MCF 10A (cell line): ENCODE measurements around the gene CASP2. TPM values are rescaled to one million over a fixed set of nuclear protein-coding genes. Genes with fewer than 3 reads are reported as not detected.

ENCODE experiments used
- BruUV-seq: library from RNA; stranded (reverse); fragments of 400-500 nt; replicated peaks from 2 replicates; lab custom pipeline; 2021; lab: Mats Ljungman, UMichigan
- CTCF ChIA-PET: fragments of 300-600 bp; sonication (Branson Sonifier 250); formaldehyde crosslinking; extraction: SDS; loops from one replicate; lab custom pipeline; 2021; ENCODE audit warnings: antibody characterized with exemption, inconsistent platforms; lab: Yijun Ruan, JAX
- POLR2A ChIA-PET: fragments of 300-600, 350-650 bp; sonication (Branson Sonifier 250); formaldehyde crosslinking; extraction: SDS; loops from one replicate; lab custom pipeline; 2020; ENCODE audit warnings: antibody characterized with exemption, inconsistent platforms; lab: Yijun Ruan, JAX
- DNase-seq: peaks from one replicate; pipeline ENCODE4 v3.0.0-alpha.2; 2018; ENCODE audit not compliant: unreplicated experiment
- H3K27ac Mint-ChIP-seq: one replicate; pipeline ENCODE4 v1.8.0; 2022; ENCODE audit warnings: mild to moderate bottlenecking, low read depth, mixed read lengths; ENCODE audit not compliant: unreplicated experiment
- H3K27me3 Mint-ChIP-seq: one replicate; pipeline ENCODE4 v1.8.0; 2022; ENCODE audit warnings: mixed read lengths; ENCODE audit not compliant: insufficient read depth, unreplicated experiment
- H3K36me3 Mint-ChIP-seq: one replicate; pipeline ENCODE4 v1.8.0; 2022; ENCODE audit warnings: mild to moderate bottlenecking, moderate library complexity, mixed read lengths; ENCODE audit not compliant: insufficient read depth, unreplicated experiment
- H3K4me1 Mint-ChIP-seq: one replicate; pipeline ENCODE4 v1.8.0; 2022; ENCODE audit warnings: mixed read lengths; ENCODE audit not compliant: insufficient read depth, unreplicated experiment
- H3K4me3 Mint-ChIP-seq: one replicate; pipeline ENCODE4 v1.8.0; 2022; ENCODE audit warnings: mild to moderate bottlenecking, moderate library complexity, mixed read lengths; ENCODE audit not compliant: unreplicated experiment
- H3K9me3 Mint-ChIP-seq: one replicate; pipeline ENCODE4 v1.8.0; 2022; ENCODE audit warnings: mixed read lengths; ENCODE audit not compliant: unreplicated experiment
- intact Hi-C: fragments of 100-400 bp; cut with micrococcal nuclease; formaldehyde crosslinking; loops from 2 replicates; pipeline ENCODE4 v1.14.1; 2022
- total RNA-seq: library from RNA; stranded (reverse); gene quantifications from 2 replicates; pipeline ENCODE4 v1.2.3, GENCODE V29; 2022
- TF ChIP-seq, protein P1 (sequence below): fragments of 200-600 bp; IDR thresholded peaks from one replicate; pipeline ENCODE4 v1.8.0; 2022; ENCODE audit warnings: antibody characterized with exemption, mild to moderate bottlenecking; ENCODE audit not compliant: unreplicated experiment

The CASP2 gene
- total RNA-seq, 1 experiment from 2014 or later = 15.1 TPM

- no TSS peak for BruUV-seq
- intact Hi-C loops = no loop called here
These were observed 8.7 kb upstream of the CASP2 start for GRCh38 chr7:143279186-143280098.

GRCh38 chr7:143280160-143280559 is 8.0 kb upstream of the CASP2 start:
- Mint-ChIP-seq H3K27me3 (no peaks in the 10 kb centered on the region), H3K4me3 (no peak overlapping the region), H3K36me3 (no peaks in the 10 kb centered on the region), H3K9me3 (no peaks in the 10 kb centered on the region), H3K27ac (no peak overlapping the region), H3K4me1 (peaks cover 15% of the 10 kb centered on the region)
- no peak for DNase-seq
- intact Hi-C loops = no loop called here
- ChIA-PET POLR2A (interaction anchor here (0.7 to 2.0 kb wide), 3 partner anchors 8 to 17 kb away, joined by 3 to 9 read pairs (median 8); partner anchors contain the start of genes CASP2 and GSTK1), CTCF (interaction anchor here (0.7 to 2.6 kb wide), 9 partner anchors 12 to 136 kb away, joined by 3 to 10 read pairs (median 4); partner anchors contain the start of gene GSTK1)
- TF ChIP-seq, protein P1, sequence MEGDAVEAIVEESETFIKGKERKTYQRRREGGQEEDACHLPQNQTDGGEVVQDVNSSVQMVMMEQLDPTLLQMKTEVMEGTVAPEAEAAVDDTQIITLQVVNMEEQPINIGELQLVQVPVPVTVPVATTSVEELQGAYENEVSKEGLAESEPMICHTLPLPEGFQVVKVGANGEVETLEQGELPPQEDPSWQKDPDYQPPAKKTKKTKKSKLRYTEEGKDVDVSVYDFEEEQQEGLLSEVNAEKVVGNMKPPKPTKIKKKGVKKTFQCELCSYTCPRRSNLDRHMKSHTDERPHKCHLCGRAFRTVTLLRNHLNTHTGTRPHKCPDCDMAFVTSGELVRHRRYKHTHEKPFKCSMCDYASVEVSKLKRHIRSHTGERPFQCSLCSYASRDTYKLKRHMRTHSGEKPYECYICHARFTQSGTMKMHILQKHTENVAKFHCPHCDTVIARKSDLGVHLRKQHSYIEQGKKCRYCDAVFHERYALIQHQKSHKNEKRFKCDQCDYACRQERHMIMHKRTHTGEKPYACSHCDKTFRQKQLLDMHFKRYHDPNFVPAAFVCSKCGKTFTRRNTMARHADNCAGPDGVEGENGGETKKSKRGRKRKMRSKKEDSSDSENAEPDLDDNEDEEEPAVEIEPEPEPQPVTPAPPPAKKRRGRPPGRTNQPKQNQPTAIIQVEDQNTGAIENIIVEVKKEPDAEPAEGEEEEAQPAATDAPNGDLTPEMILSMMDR = no peak
- no TSS peak for BruUV-seq

More at GRCh38 chr7:143279186-143280098, 8.7 kb upstream of the CASP2 start:
- peaks cover 7% of the 10 kb centered on the region for H3K4me1 Mint-ChIP-seq
- peak; percentile 20 for DNase-seq
- no peaks in the 10 kb centered on the region for H3K27me3 Mint-ChIP-seq
- POLR2A ChIA-PET = interaction anchor here (0.7 to 2.0 kb wide), 4 partner anchors 9 to 39 kb away, joined by 3 to 9 read pairs (median 6); partner anchors contain the start of genes CASP2 and GSTK1
- H3K27ac Mint-ChIP-seq = no peak overlapping the region
- no peaks in the 10 kb centered on the region for H3K36me3 Mint-ChIP-seq
- CTCF ChIA-PET = interaction anchor here (0.6 to 2.6 kb wide), 10 partner anchors 13 to 136 kb away, joined by 3 to 10 read pairs (median 4); partner anchors contain the start of gene GSTK1
- no peaks in the 10 kb centered on the region for H3K9me3 Mint-ChIP-seq
- TF ChIP-seq, protein P1 = no peak
- H3K4me3 Mint-ChIP-seq = no peak overlapping the region

DNA sequence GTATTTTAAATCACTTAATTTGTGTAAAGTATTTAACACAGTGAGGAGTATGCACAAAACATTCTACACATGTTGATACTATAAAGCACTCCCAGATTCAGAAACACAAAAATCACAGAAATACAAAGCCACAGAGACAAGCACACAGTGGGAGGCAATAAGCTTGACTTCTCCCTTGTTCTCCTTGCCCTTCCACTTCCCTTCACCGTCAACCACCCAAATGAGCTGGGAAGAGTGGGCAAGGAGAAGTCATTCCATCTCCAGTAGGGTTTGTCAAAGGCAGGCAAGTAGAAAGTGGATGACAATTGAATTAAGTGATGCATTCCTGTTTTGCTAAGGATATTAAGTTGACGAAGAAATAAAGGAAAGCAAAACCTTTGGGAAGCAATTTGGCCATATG is 7.6 kb upstream of the CASP2 start:
- H3K4me3 Mint-ChIP-seq = no peak overlapping the region
- POLR2A ChIA-PET = interaction anchor here (0.7 to 2.0 kb wide), 3 partner anchors 7 to 17 kb away, joined by 3 to 9 read pairs (median 8); partner anchors contain the start of genes CASP2 and GSTK1
- H3K27me3 Mint-ChIP-seq = no peaks in the 10 kb centered on the region
- intact Hi-C loops = no loop called here
- no TSS peak for BruUV-seq
- H3K36me3 Mint-ChIP-seq = no peaks in the 10 kb centered on the region
- no peak for DNase-seq
- peaks cover 19% of the 10 kb centered on the region for H3K4me1 Mint-ChIP-seq
- H3K9me3 Mint-ChIP-seq = no peaks in the 10 kb centered on the region
- no peak overlapping the region for H3K27ac Mint-ChIP-seq
- CTCF ChIA-PET = interaction anchor here (0.6 to 2.6 kb wide), 4 partner anchors 18 to 135 kb away, joined by 3 to 10 read pairs (median 5); no protein-coding TSS in a partner anchor
- TF ChIP-seq, protein P1 = no peak

DNA sequence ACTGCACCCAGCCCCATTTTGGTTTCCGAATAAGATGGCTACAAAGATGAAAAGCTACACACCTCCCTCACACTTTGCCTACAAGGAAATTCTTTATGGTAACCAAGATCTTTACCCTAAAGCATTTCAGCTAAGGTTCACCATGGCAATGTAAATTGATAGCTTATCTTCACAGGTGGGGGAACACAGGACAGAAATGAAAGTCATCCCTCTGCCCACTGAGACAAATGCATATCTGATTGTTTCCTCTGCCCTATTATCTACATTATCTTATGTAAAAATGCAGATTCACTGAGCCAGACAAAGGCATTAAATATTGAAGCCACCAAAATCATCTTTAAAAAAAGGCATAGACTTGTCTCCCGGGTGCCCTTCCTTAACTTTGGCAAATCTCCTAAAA is 6.6 kb upstream of the CASP2 start:
- Mint-ChIP-seq H3K27ac (no peak overlapping the region), H3K4me3 (no peak overlapping the region), H3K36me3 (no peaks in the 10 kb centered on the region), H3K9me3 (no peaks in the 10 kb centered on the region), H3K4me1 (peaks cover 23% of the 10 kb centered on the region), H3K27me3 (no peaks in the 10 kb centered on the region)
- TF ChIP-seq, protein P1 = no peak
- ChIA-PET CTCF (interaction anchor here (2.6 kb wide), 1 partner anchor 17 kb away, joined by 10 read pairs; no protein-coding TSS in a partner anchor), POLR2A (interaction anchor here (0.7 to 1.2 kb wide), 2 partner anchors 9 to 15 kb away, joined by 3 to 4 read pairs; no protein-coding TSS in a partner anchor)
- intact Hi-C loops = no loop called here
- BruUV-seq = no TSS peak
- no peak for DNase-seq
